GM23338 (cell line): Measurements from ENCODE around the gene ARID1B. TPM values are rescaled to one million over a fixed set of nuclear protein-coding genes. Genes with fewer than 3 reads are reported as not detected.

Experiments used
- ATAC-seq: fragments of 200-7000 bp; cut with Tn5 transposase; 3 replicates; pipeline ENCODE4 v1.9.1; 2020
- DNase-seq: peaks from one replicate; pipeline ENCODE4 v3.0.0-alpha.2; 2015; ENCODE audit warnings: low spot score
- H2AFZ ChIP-seq: fragments of 200-600 bp; sonication (generic); 2 replicates; pipeline ENCODE4 v1.8.0; 2016; ENCODE audit warnings: antibody characterized with exemption, mild to moderate bottlenecking, moderate library complexity
- H3F3A ChIP-seq: fragments of 200-600 bp; sonication (generic); replicated peaks from 2 replicates; pipeline ENCODE4 v1.8.0; 2017; ENCODE audit warnings: antibody characterized with exemption, mixed run types, low read depth
- H3K27ac ChIP-seq: fragments of 200-600 bp; sonication (generic); 2 replicates; pipeline ENCODE4 v1.6.1; 2016; ENCODE audit warnings: low read depth
- H3K27me3 ChIP-seq: fragments of 200-600 bp; sonication (generic); 2 replicates; pipeline ENCODE4 v1.8.0; 2016; ENCODE audit warnings: mild to moderate bottlenecking, mixed run types, moderate library complexity; ENCODE audit not compliant: insufficient read depth
- H3K36me3 ChIP-seq: fragments of 200-600 bp; sonication (generic); 2 replicates; pipeline ENCODE4 v1.8.0; 2016; ENCODE audit warnings: mild to moderate bottlenecking; ENCODE audit not compliant: insufficient read depth
- H3K4me1 ChIP-seq: fragments of 200-600 bp; sonication (generic); 2 replicates; pipeline ENCODE4 v1.8.0; 2016; ENCODE audit warnings: mild to moderate bottlenecking, moderate library complexity; ENCODE audit not compliant: insufficient read depth
- H3K4me2 ChIP-seq: fragments of 200-600 bp; sonication (generic); 2 replicates; pipeline ENCODE4 v1.7.1; 2017; ENCODE audit warnings: mixed run types
- H3K4me3 ChIP-seq: fragments of 200-600 bp; sonication (generic); 2 replicates; pipeline ENCODE4 v1.6.1; 2016; ENCODE audit warnings: mixed run types
- H3K79me2 ChIP-seq: fragments of 200-600 bp; sonication (generic); replicated peaks from 2 replicates; pipeline ENCODE4 v1.8.0; 2017; ENCODE audit warnings: mild to moderate bottlenecking; ENCODE audit not compliant: insufficient read depth
- H3K9me2 ChIP-seq: fragments of 200-600 bp; sonication (generic); 2 replicates; pipeline ENCODE4 v1.8.0; 2017; ENCODE audit not compliant: insufficient read depth
- H4K20me1 ChIP-seq: fragments of 200-600 bp; sonication (generic); replicated peaks from 2 replicates; pipeline ENCODE4 v1.8.0; 2017; ENCODE audit warnings: mild to moderate bottlenecking; ENCODE audit not compliant: insufficient read depth
- H3K27ac Mint-ChIP-seq: 2 replicates; pipeline ENCODE4 v1.8.0; 2020; ENCODE audit warnings: inconsistent platforms, mild to moderate bottlenecking, moderate library complexity, mixed read lengths
- H3K27me3 Mint-ChIP-seq: 3 replicates; pipeline ENCODE4 v1.8.0; 2022; ENCODE audit warnings: low read depth, mild to moderate bottlenecking, moderate library complexity, mixed read lengths, inconsistent platforms; ENCODE audit not compliant: insufficient read depth, poor library complexity
- H3K36me3 Mint-ChIP-seq: 3 replicates; pipeline ENCODE4 v1.8.0; 2021; ENCODE audit warnings: low read depth, mild to moderate bottlenecking, inconsistent platforms, moderate library complexity, mixed read lengths
- H3K4me1 Mint-ChIP-seq: 3 replicates; pipeline ENCODE4 v1.8.0; 2020; ENCODE audit warnings: mild to moderate bottlenecking, inconsistent platforms, mixed read lengths
- H3K4me3 Mint-ChIP-seq: 3 replicates; pipeline ENCODE4 v1.8.0; 2021; ENCODE audit warnings: moderate library complexity, mild to moderate bottlenecking, inconsistent platforms, mixed read lengths
- H3K9me3 Mint-ChIP-seq: 3 replicates; pipeline ENCODE4 v1.8.0; 2020; ENCODE audit warnings: moderate library complexity, mild to moderate bottlenecking, inconsistent platforms, mixed read lengths
- CREB1 ChIP-seq: fragments of 250-450 bp; sonication (Bioruptor Pico); IDR thresholded peaks from 2 replicates; pipeline ENCODE4 v1.5.0; 2020; ENCODE audit warnings: low read depth, mild to moderate bottlenecking, moderate library complexity
- EZH2 ChIP-seq: fragments of 200-600 bp; sonication (generic); IDR thresholded peaks from one replicate; pipeline ENCODE4 v1.8.0; 2017; ENCODE audit warnings: antibody characterized with exemption, mild to moderate bottlenecking, low read depth; ENCODE audit not compliant: unreplicated experiment
- EZH2phosphoT487 ChIP-seq: fragments of 200-600 bp; sonication (generic); IDR thresholded peaks from one replicate; pipeline ENCODE4 v1.8.1; 2018; ENCODE audit warnings: antibody characterized with exemption; ENCODE audit not compliant: unreplicated experiment
- JUNB ChIP-seq: IDR thresholded peaks from one replicate; pipeline ENCODE4 v1.6.1; 2016; ENCODE audit warnings: antibody characterized with exemption; ENCODE audit not compliant: unreplicated experiment
- NANOG ChIP-seq: IDR thresholded peaks from 2 replicates; pipeline ENCODE4 v1.6.1; 2016; ENCODE audit warnings: antibody characterized with exemption, borderline replicate concordance
- POLR2AphosphoS5 ChIP-seq: IDR thresholded peaks from 2 replicates; pipeline ENCODE4 v1.6.1; 2016; ENCODE audit warnings: antibody characterized with exemption, low read depth
- STAT1 ChIP-seq: IDR thresholded peaks from one replicate; pipeline ENCODE4 v1.6.1; 2016; ENCODE audit warnings: antibody characterized with exemption; ENCODE audit not compliant: unreplicated experiment
- ZNF114 ChIP-seq: fragments of 250-450 bp; sonication (Bioruptor Pico); IDR thresholded peaks from 2 replicates; pipeline ENCODE4 v1.5.0; 2020; ENCODE audit warnings: mild to moderate bottlenecking, moderate library complexity
- ZNF331 ChIP-seq: fragments of 250-450 bp; sonication (Bioruptor Pico); IDR thresholded peaks from 2 replicates; pipeline ENCODE4 v1.5.0; 2020; ENCODE audit warnings: low read depth, mild to moderate bottlenecking, moderate library complexity
- polyA plus RNA-seq: library from polyadenylated mRNA; unstranded; fragments of >200 nt; fragmentation: Nextera tagmentation; extraction: Ambion mirVana; gene quantifications from 2 replicates; pipeline ENCODE4 v1.2.1, GENCODE V29; 2016
- total RNA-seq: library from RNA; depleted of rRNA; stranded (reverse); fragments of >200 nt; shearing (Covaris generic); gene quantifications from 2 replicates; pipeline ENCODE4 v1.2.3, GENCODE V29; 2014
- TF ChIP-seq, protein P1 (sequence below), 2 experiments: fragments of 200-600 bp in 1 of 2; sonication (generic) in 1 of 2; conservative IDR thresholded peaks; 2 replicates each; pipeline versions ENCODE4 v1.5.1 to v1.6.1; 2016 to 2017; ENCODE audit warnings: antibody characterized with exemption in 2 of 2, low read depth in 2 of 2, mild to moderate bottlenecking in 2 of 2, moderate library complexity in 1 of 2
- TF ChIP-seq, protein P2 (sequence below): IDR thresholded peaks from one replicate; pipeline ENCODE4 v1.6.1; 2018; ENCODE audit warnings: antibody characterized with exemption; ENCODE audit not compliant: unreplicated experiment
- TF ChIP-seq, protein P3 (sequence below): fragments of 250-450 bp; sonication (Bioruptor Pico); IDR thresholded peaks from 2 replicates; pipeline ENCODE4 v1.5.0; 2020; ENCODE audit warnings: mild to moderate bottlenecking, moderate library complexity
- TF ChIP-seq, protein P4 (sequence below): IDR thresholded peaks from 2 replicates; pipeline ENCODE4 v1.6.1; 2016; ENCODE audit warnings: antibody characterized with exemption

The ARID1B gene
- total and polyA plus RNA-seq, 2 experiments from 2014 or later = 59.3 to 72.2 TPM

DNA sequence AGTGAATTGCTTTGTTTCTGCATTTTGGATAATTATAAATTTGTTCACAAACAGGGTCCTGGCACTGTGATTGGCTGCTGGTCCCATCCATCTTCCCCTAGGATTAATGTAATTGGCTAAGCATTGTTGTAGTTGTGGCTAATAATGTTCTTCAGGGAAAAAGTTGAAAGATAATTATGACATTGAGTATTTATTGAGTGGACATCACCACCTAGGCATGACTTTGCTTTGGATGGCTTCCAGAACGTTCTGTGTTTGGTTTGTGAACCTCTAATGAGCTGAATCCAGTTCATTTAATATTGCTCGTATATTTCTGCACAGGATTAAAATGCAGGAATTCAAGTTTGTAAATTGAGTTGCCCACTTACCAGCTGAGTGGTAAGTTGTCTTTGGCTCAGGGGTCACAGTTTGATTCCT, 55.1 kb downstream of the ARID1B start:
- no peak overlapping the region for H3K4me3 Mint-ChIP-seq
- TF ChIP-seq CREB1 = no peak
- TF ChIP-seq EZH2 = no peak
- TF ChIP-seq ZNF114 (CRISPR knock-in tag) = no peak
- TF ChIP-seq, protein P1, sequence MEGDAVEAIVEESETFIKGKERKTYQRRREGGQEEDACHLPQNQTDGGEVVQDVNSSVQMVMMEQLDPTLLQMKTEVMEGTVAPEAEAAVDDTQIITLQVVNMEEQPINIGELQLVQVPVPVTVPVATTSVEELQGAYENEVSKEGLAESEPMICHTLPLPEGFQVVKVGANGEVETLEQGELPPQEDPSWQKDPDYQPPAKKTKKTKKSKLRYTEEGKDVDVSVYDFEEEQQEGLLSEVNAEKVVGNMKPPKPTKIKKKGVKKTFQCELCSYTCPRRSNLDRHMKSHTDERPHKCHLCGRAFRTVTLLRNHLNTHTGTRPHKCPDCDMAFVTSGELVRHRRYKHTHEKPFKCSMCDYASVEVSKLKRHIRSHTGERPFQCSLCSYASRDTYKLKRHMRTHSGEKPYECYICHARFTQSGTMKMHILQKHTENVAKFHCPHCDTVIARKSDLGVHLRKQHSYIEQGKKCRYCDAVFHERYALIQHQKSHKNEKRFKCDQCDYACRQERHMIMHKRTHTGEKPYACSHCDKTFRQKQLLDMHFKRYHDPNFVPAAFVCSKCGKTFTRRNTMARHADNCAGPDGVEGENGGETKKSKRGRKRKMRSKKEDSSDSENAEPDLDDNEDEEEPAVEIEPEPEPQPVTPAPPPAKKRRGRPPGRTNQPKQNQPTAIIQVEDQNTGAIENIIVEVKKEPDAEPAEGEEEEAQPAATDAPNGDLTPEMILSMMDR (conservative IDR thresholded peaks at IDR 0.05; ENCODE audit: low read depth in 2 of 2) = no peak
- TF ChIP-seq ZNF331 = no peak
- no peak for TF ChIP-seq EZH2phosphoT487
- no peak for TF ChIP-seq JUNB
- TF ChIP-seq, protein P2, sequence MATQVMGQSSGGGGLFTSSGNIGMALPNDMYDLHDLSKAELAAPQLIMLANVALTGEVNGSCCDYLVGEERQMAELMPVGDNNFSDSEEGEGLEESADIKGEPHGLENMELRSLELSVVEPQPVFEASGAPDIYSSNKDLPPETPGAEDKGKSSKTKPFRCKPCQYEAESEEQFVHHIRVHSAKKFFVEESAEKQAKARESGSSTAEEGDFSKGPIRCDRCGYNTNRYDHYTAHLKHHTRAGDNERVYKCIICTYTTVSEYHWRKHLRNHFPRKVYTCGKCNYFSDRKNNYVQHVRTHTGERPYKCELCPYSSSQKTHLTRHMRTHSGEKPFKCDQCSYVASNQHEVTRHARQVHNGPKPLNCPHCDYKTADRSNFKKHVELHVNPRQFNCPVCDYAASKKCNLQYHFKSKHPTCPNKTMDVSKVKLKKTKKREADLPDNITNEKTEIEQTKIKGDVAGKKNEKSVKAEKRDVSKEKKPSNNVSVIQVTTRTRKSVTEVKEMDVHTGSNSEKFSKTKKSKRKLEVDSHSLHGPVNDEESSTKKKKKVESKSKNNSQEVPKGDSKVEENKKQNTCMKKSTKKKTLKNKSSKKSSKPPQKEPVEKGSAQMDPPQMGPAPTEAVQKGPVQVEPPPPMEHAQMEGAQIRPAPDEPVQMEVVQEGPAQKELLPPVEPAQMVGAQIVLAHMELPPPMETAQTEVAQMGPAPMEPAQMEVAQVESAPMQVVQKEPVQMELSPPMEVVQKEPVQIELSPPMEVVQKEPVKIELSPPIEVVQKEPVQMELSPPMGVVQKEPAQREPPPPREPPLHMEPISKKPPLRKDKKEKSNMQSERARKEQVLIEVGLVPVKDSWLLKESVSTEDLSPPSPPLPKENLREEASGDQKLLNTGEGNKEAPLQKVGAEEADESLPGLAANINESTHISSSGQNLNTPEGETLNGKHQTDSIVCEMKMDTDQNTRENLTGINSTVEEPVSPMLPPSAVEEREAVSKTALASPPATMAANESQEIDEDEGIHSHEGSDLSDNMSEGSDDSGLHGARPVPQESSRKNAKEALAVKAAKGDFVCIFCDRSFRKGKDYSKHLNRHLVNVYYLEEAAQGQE = no peak
- TF ChIP-seq, protein P3, sequence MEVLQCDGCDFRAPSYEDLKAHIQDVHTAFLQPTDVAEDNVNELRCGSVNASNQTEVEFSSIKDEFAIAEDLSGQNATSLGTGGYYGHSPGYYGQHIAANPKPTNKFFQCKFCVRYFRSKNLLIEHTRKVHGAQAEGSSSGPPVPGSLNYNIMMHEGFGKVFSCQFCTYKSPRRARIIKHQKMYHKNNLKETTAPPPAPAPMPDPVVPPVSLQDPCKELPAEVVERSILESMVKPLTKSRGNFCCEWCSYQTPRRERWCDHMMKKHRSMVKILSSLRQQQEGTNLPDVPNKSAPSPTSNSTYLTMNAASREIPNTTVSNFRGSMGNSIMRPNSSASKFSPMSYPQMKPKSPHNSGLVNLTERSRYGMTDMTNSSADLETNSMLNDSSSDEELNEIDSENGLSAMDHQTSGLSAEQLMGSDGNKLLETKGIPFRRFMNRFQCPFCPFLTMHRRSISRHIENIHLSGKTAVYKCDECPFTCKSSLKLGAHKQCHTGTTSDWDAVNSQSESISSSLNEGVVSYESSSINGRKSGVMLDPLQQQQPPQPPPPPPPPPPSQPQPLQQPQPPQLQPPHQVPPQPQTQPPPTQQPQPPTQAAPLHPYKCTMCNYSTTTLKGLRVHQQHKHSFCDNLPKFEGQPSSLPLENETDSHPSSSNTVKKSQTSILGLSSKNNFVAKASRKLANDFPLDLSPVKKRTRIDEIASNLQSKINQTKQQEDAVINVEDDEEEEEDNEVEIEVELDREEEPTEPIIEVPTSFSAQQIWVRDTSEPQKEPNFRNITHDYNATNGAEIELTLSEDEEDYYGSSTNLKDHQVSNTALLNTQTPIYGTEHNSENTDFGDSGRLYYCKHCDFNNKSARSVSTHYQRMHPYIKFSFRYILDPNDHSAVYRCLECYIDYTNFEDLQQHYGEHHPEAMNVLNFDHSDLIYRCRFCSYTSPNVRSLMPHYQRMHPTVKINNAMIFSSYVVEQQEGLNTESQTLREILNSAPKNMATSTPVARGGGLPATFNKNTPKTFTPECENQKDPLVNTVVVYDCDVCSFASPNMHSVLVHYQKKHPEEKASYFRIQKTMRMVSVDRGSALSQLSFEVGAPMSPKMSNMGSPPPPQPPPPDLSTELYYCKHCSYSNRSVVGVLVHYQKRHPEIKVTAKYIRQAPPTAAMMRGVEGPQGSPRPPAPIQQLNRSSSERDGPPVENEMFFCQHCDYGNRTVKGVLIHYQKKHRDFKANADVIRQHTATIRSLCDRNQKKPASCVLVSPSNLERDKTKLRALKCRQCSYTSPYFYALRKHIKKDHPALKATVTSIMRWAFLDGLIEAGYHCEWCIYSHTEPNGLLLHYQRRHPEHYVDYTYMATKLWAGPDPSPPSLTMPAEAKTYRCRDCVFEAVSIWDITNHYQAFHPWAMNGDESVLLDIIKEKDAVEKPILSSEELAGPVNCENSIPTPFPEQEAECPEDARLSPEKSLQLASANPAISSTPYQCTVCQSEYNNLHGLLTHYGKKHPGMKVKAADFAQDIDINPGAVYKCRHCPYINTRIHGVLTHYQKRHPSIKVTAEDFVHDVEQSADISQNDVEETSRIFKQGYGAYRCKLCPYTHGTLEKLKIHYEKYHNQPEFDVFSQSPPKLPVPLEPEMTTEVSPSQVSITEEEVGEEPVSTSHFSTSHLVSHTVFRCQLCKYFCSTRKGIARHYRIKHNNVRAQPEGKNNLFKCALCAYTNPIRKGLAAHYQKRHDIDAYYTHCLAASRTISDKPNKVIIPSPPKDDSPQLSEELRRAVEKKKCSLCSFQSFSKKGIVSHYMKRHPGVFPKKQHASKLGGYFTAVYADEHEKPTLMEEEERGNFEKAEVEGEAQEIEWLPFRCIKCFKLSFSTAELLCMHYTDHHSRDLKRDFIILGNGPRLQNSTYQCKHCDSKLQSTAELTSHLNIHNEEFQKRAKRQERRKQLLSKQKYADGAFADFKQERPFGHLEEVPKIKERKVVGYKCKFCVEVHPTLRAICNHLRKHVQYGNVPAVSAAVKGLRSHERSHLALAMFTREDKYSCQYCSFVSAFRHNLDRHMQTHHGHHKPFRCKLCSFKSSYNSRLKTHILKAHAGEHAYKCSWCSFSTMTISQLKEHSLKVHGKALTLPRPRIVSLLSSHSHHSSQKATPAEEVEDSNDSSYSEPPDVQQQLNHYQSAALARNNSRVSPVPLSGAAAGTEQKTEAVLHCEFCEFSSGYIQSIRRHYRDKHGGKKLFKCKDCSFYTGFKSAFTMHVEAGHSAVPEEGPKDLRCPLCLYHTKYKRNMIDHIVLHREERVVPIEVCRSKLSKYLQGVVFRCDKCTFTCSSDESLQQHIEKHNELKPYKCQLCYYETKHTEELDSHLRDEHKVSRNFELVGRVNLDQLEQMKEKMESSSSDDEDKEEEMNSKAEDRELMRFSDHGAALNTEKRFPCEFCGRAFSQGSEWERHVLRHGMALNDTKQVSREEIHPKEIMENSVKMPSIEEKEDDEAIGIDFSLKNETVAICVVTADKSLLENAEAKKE (CRISPR knock-in tag) = no peak
- TF ChIP-seq POLR2AphosphoS5 = no peak
- TF ChIP-seq NANOG = no peak
- TF ChIP-seq, protein P4, sequence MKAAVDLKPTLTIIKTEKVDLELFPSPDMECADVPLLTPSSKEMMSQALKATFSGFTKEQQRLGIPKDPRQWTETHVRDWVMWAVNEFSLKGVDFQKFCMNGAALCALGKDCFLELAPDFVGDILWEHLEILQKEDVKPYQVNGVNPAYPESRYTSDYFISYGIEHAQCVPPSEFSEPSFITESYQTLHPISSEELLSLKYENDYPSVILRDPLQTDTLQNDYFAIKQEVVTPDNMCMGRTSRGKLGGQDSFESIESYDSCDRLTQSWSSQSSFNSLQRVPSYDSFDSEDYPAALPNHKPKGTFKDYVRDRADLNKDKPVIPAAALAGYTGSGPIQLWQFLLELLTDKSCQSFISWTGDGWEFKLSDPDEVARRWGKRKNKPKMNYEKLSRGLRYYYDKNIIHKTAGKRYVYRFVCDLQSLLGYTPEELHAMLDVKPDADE = no peak
- no peak for TF ChIP-seq STAT1
- Histone ChIP-seq H3K4me2 (no peak overlapping the region), H3F3A (no peaks in the 10 kb centered on the region), H3K4me1 (peaks cover 13% of the 10 kb centered on the region), H3K4me3 (no peak overlapping the region), H3K9me2 (no peaks in the 10 kb centered on the region), H4K20me1 (peaks cover 41% of the 10 kb centered on the region), H2AFZ (no peak overlapping the region), H3K36me3 (no peaks in the 10 kb centered on the region; the same call in 1 of the 2 replicates), H3K79me2 (peaks cover 100% of the 10 kb centered on the region), H3K27me3 (no peaks in the 10 kb centered on the region), H3K27ac (no peak overlapping the region)
- H3K27me3 Mint-ChIP-seq = peaks cover 3% of the 10 kb centered on the region
- peak overlapping the region; percentile 74 for H3K27ac Mint-ChIP-seq
- no peaks in the 10 kb centered on the region for H3K9me3 Mint-ChIP-seq
- no peak for DNase-seq
- H3K36me3 Mint-ChIP-seq = peaks cover 9% of the 10 kb centered on the region; the same call in 2 of the 3 replicates
- peaks cover 50% of the 10 kb centered on the region for H3K4me1 Mint-ChIP-seq
- no peak for ATAC-seq
